OCI-LY3 (cell line): Measurements from ENCODE around the gene RAI1.

Experiments
- H2AFZ ChIP-seq: fragments of 200-600, 300-600 bp; shearing (Covaris generic); 2 replicates; pipeline ENCODE4 v1.6.0; 2014; ENCODE audit warnings: antibody characterized with exemption, low read depth, low read length
- H3K27ac ChIP-seq: fragments of 200-600, 300-600 bp; sonication (generic); 2 replicates; pipeline ENCODE4 v1.5.1; 2014; ENCODE audit warnings: mild to moderate bottlenecking, low read length, moderate library complexity, mixed read lengths
- H3K27me3 ChIP-seq: fragments of 200-600, 300-600 bp; sonication (generic); 2 replicates; pipeline ENCODE4 v1.6.1; 2014; ENCODE audit warnings: low read depth, low read length, mixed read lengths
- H3K36me3 ChIP-seq: fragments of 200-600, 300-600 bp; sonication (generic); replicated peaks from 2 replicates; pipeline ENCODE3; 2014; ENCODE audit warnings: low read depth, low read length, mixed read lengths
- H3K4me1 ChIP-seq: fragments of 300-600, 200-600 bp; sonication (generic); 2 replicates; pipeline ENCODE4 v1.6.1; 2014; ENCODE audit warnings: low read length, mixed read lengths
- H3K4me2 ChIP-seq: fragments of 200-600, 300-600 bp; sonication (generic); 2 replicates; pipeline ENCODE4 v1.6.1; 2014; ENCODE audit warnings: low read length, mixed read lengths
- H3K4me3 ChIP-seq: fragments of 300-600, 200-600 bp; sonication (generic); 2 replicates; pipeline ENCODE4 v1.5.1; 2014; ENCODE audit warnings: antibody characterized with exemption, mild to moderate bottlenecking, low read length, moderate library complexity
- H3K79me2 ChIP-seq: fragments of 300-600, 200-600 bp; shearing (Covaris generic); 2 replicates; pipeline ENCODE4 v1.6.1; 2014; ENCODE audit warnings: mild to moderate bottlenecking, low read length, mixed read lengths
- H3K9ac ChIP-seq: fragments of 300-600, 200-600 bp; shearing (Covaris generic); 2 replicates; pipeline ENCODE4 v1.6.0; 2014; ENCODE audit warnings: mild to moderate bottlenecking, low read length, moderate library complexity
- H3K9me3 ChIP-seq: fragments of 200-600, 300-600 bp; shearing (Covaris generic); 2 replicates; pipeline ENCODE4 v1.6.1; 2014; ENCODE audit warnings: low read length, mixed read lengths; ENCODE audit not compliant: insufficient read depth
- H4K20me1 ChIP-seq: fragments of 200-600, 300-600 bp; sonication (generic); 2 replicates; pipeline ENCODE4 v1.6.1; 2016; ENCODE audit warnings: low read length, mixed read lengths; ENCODE audit not compliant: insufficient read depth
- EZH2phosphoT487 ChIP-seq: fragments of 200-600 bp; shearing (Covaris generic); IDR thresholded peaks from 2 replicates; pipeline ENCODE4 v1.6.1; 2018; ENCODE audit warnings: antibody characterized with exemption, mixed run types, low read depth
- TF ChIP-seq, protein P1 (sequence below): fragments of 200-600, 300-600 bp; sonication (generic); IDR thresholded peaks from 2 replicates; pipeline ENCODE4 v1.5.1; 2014; ENCODE audit warnings: antibody characterized with exemption, low read length, low read depth

The RAI1 gene

DNA sequence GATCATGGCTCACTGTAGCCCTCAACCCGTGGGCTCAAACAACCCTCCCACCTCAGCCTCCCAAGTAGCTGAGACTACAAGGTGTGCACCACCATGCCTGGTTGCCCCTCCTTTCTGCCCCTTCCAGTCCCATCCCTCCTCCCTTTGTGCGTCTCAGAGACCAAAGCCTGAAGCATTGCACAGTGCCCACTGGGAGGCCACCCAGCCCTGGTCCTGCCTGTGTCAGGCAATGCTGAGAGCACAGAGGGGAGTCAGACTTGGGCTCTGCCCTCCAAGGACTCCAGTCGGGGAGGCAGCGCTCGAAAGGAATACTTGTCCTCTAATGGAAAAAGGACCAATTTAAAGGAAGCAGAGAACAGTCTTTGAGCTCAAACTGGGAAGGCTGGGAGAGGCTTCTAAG is 20.4 kb downstream of the RAI1 start:
- Histone ChIP-seq H3K36me3 (no peaks in the 10 kb centered on the region), H3K79me2 (peaks cover 10% of the 10 kb centered on the region; the same call in 1 of the 2 replicates), H3K27me3 (no peaks in the 10 kb centered on the region), H2AFZ (no peak overlapping the region), H3K4me1 (no peaks in the 10 kb centered on the region), H3K9ac (no peak overlapping the region), H4K20me1 (no peaks in the 10 kb centered on the region), H3K4me2 (no peak overlapping the region), H3K4me3 (no peak overlapping the region), H3K27ac (no peak overlapping the region), H3K9me3 (no peaks in the 10 kb centered on the region)
- TF ChIP-seq EZH2phosphoT487, result no peak
- TF ChIP-seq, protein P1, sequence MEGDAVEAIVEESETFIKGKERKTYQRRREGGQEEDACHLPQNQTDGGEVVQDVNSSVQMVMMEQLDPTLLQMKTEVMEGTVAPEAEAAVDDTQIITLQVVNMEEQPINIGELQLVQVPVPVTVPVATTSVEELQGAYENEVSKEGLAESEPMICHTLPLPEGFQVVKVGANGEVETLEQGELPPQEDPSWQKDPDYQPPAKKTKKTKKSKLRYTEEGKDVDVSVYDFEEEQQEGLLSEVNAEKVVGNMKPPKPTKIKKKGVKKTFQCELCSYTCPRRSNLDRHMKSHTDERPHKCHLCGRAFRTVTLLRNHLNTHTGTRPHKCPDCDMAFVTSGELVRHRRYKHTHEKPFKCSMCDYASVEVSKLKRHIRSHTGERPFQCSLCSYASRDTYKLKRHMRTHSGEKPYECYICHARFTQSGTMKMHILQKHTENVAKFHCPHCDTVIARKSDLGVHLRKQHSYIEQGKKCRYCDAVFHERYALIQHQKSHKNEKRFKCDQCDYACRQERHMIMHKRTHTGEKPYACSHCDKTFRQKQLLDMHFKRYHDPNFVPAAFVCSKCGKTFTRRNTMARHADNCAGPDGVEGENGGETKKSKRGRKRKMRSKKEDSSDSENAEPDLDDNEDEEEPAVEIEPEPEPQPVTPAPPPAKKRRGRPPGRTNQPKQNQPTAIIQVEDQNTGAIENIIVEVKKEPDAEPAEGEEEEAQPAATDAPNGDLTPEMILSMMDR, result no peak

DNA sequence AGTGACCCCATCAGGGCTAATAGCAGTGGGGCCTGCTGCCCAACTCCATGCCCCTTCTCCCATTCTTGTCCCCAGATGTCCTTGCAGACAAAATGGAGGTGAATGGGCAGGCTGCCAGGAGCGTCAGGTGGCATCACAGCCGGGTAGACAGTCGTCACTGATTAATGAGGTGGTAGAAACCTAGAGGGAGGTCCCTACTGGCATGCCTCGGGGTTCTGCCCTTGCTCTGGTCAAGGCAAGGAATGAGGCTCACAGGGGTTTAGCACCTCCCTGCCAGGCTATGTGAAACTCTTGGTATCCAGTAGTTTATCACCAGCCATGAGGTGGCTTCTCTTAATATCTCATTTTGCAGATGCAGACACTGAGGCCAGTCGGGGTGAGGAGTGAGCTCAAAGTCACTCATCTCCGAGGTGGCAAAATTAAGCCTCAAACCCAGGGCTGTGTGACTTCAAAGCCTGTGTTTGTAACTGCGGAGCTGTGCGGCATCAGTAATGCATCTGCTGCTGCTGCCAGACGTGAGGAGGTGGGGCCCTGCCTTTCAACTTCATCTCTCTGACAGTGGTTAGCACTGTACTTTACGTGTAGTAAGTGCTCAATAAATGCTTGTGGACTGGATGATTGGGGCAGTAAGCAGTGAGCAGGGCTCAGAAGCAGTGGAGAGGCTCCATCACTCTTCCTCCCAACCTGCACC is 21.3 kb downstream of the RAI1 start:
- H3K79me2 ChIP-seq, result peaks cover 8% of the 10 kb centered on the region; the same call in 1 of the 2 replicates
- no peak overlapping the region for H3K9ac ChIP-seq
- H3K4me2 ChIP-seq, result no peak overlapping the region
- no peak overlapping the region for H2AFZ ChIP-seq
- no peaks in the 10 kb centered on the region for H3K4me1 ChIP-seq
- no peaks in the 10 kb centered on the region for H4K20me1 ChIP-seq
- no peaks in the 10 kb centered on the region for H3K36me3 ChIP-seq
- H3K27ac ChIP-seq, result no peak overlapping the region
- no peaks in the 10 kb centered on the region for H3K27me3 ChIP-seq
- no peak for TF ChIP-seq EZH2phosphoT487
- TF ChIP-seq, protein P1, result no peak
- H3K4me3 ChIP-seq, result no peak overlapping the region
- H3K9me3 ChIP-seq, result no peaks in the 10 kb centered on the region

DNA sequence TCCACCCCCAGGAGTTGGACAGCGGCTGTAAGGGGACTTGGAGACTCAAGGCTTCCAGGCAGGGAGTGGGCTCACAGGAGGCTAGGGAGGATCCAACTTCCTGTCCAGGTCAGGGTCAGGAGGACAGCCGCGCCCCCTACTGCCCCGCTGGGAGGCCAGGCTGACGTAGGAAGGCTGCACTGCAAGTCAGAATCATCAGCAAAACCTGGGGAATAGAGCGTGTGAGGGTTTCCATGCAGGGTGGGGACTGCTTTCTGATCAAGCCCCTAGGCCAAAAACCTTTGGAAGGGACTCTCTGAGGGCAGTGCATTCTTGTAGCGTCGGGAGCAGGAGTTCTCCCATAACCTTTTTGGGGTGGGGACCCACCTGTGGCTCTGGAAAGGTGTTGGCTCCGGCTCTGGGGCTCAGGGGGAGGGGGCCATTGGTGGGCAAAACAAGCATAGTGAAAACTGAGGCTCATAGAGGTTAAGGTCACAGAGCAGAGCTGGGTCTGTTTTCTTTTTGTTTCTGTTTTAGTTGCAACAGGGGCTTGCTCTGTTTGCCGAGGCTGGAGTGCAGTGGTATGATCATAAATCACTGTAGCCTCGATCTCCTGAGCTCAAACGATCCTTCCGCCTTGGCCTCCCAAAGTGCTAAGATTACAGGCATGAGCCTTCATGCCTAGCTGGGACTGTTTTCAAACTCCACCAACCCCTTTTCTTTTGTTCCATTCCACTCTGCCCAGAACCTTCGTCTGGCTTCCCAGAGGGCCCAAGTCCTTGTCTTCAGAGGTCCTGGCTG is 22.1 kb downstream of the RAI1 start:
- H3K4me1 ChIP-seq, result no peaks in the 10 kb centered on the region
- H3K4me3 ChIP-seq, result no peak overlapping the region
- peaks cover 8% of the 10 kb centered on the region; the same call in 1 of the 2 replicates for H3K79me2 ChIP-seq
- no peak overlapping the region for H3K9ac ChIP-seq
- no peaks in the 10 kb centered on the region for H3K9me3 ChIP-seq
- no peak overlapping the region for H3K27ac ChIP-seq
- H4K20me1 ChIP-seq, result no peaks in the 10 kb centered on the region
- no peak overlapping the region for H2AFZ ChIP-seq
- TF ChIP-seq, protein P1, result no peak
- no peak for TF ChIP-seq EZH2phosphoT487
- no peaks in the 10 kb centered on the region for H3K27me3 ChIP-seq
- no peak overlapping the region for H3K4me2 ChIP-seq
- H3K36me3 ChIP-seq, result no peaks in the 10 kb centered on the region

DNA sequence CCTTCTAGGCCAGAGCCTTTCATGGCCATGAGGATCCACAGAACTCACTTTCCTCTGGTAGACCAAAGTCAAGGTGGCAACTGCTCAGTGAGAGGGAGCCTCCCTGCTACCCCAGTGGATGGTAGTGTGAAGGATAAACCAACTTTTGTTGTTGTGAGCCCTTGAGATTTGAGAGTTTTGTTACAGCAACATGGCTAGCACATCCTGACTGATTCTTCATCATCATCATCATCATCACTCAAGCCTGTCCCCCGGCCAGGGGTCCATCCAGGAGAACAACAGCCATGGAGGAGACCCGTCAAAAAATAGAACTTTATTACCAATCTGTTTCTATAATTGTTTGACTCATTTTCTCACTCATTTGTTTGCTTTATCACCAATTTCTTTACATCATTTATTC is 23.7 kb downstream of the RAI1 start:
- Histone ChIP-seq H3K27ac (no peak overlapping the region), H3K79me2 (no peaks in the 10 kb centered on the region), H3K9ac (no peak overlapping the region), H3K9me3 (no peaks in the 10 kb centered on the region), H4K20me1 (no peaks in the 10 kb centered on the region), H3K4me1 (no peaks in the 10 kb centered on the region), H3K36me3 (no peaks in the 10 kb centered on the region), H3K4me2 (no peak overlapping the region), H2AFZ (no peak overlapping the region), H3K4me3 (no peak overlapping the region), H3K27me3 (no peaks in the 10 kb centered on the region)
- TF ChIP-seq, protein P1, result no peak
- TF ChIP-seq EZH2phosphoT487, result no peak
